ENCODE results near the gene DLGAP5.

DNA sequence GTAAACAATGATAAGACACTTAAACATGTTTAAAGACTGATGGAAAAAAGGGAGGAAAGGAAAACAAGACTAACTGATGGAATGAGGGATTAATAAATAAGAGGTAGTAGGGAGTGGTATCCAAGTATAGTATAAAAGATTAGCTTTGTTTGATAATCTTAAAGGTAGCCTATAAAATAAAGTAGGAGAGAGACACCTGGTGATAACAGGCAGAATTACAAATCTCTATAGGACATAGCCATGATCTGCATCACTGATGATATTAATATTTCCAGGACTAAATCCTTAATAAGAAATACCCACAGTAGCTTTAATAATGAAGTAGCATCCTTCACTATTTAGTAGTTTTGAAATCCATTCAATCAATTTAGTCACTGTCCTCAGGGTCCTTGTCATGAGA, 30.4 kb downstream of the DLGAP5 start:
- TF ChIP-seq, protein P1, sequence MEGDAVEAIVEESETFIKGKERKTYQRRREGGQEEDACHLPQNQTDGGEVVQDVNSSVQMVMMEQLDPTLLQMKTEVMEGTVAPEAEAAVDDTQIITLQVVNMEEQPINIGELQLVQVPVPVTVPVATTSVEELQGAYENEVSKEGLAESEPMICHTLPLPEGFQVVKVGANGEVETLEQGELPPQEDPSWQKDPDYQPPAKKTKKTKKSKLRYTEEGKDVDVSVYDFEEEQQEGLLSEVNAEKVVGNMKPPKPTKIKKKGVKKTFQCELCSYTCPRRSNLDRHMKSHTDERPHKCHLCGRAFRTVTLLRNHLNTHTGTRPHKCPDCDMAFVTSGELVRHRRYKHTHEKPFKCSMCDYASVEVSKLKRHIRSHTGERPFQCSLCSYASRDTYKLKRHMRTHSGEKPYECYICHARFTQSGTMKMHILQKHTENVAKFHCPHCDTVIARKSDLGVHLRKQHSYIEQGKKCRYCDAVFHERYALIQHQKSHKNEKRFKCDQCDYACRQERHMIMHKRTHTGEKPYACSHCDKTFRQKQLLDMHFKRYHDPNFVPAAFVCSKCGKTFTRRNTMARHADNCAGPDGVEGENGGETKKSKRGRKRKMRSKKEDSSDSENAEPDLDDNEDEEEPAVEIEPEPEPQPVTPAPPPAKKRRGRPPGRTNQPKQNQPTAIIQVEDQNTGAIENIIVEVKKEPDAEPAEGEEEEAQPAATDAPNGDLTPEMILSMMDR (optimal IDR thresholded peaks at IDR 0.05 in 1 of 3, IDR thresholded peaks at IDR 0.05 in 1 of 3, conservative IDR thresholded peaks at IDR 0.05 in 1 of 3; ENCODE audit: extremely low read depth in 1 of 3, insufficient read depth in 2 of 3, low read length in 3 of 3) = peak in 1 of 3 experiments; percentile 45
- TF ChIP-seq EZH2 (IDR thresholded peaks at IDR 0.05; ENCODE audit: low read length) = no peak
